HepG2 (cell line): ENCODE results near the gene SF3B2. TPM values are rescaled to one million over a fixed set of nuclear protein-coding genes. Genes with fewer than 3 reads are reported as not detected.

ENCODE experiments used
- ARNT2 ChIP-seq: sonication (generic); formaldehyde crosslinking; IDR thresholded peaks from 2 replicates; pipeline ENCODE4 v1.8.0; 2022; ENCODE audit warnings: mild to moderate bottlenecking, low read depth, missing genetic modification reagents, moderate library complexity
- ATF1 ChIP-seq: IDR thresholded peaks from 2 replicates; pipeline ENCODE4 v1.6.1; 2016; ENCODE audit warnings: mild to moderate bottlenecking, control low read depth
- GATAD2A ChIP-seq: IDR thresholded peaks from 2 replicates; pipeline ENCODE4 v1.6.1; 2016
- MYNN ChIP-seq: sonication (generic); formaldehyde crosslinking; IDR thresholded peaks from 2 replicates; pipeline ENCODE4 v1.4.0; 2020; ENCODE audit warnings: mild to moderate bottlenecking, low read depth, missing genetic modification reagents
- NFIC ChIP-seq: IDR thresholded peaks from 2 replicates; pipeline ENCODE4 v1.6.1; 2012; ENCODE audit warnings: mild to moderate bottlenecking, low read length, inconsistent platforms
- SETDB1 ChIP-seq: sonication (generic); formaldehyde crosslinking; IDR thresholded peaks from 2 replicates; pipeline ENCODE4 v1.5.1; 2020; ENCODE audit warnings: missing genetic modification reagents, mild to moderate bottlenecking, borderline replicate concordance
- SMAD1 ChIP-seq: sonication (generic); formaldehyde crosslinking; IDR thresholded peaks from 2 replicates; pipeline ENCODE4 v1.4.0; 2020; ENCODE audit warnings: missing genetic modification reagents, low read depth, mild to moderate bottlenecking, borderline replicate concordance
- SP140L ChIP-seq: sonication (generic); formaldehyde crosslinking; IDR thresholded peaks from 2 replicates; pipeline ENCODE4 v1.4.0; 2020; ENCODE audit warnings: missing genetic modification reagents, borderline replicate concordance
- TCF7 ChIP-seq: sonication (generic); IDR thresholded peaks from 2 replicates; pipeline ENCODE4 v1.6.1; 2016; ENCODE audit warnings: antibody characterized with exemption, low read depth
- TOE1 ChIP-seq: sonication (generic); formaldehyde crosslinking; IDR thresholded peaks from 2 replicates; pipeline ENCODE4 v1.4.0; 2020; ENCODE audit warnings: mild to moderate bottlenecking, missing genetic modification reagents
- ZFP1 ChIP-seq: IDR thresholded peaks from 2 replicates; pipeline ENCODE4 v1.6.1; 2016
- ZNF138 ChIP-seq: sonication (generic); formaldehyde crosslinking; IDR thresholded peaks from 2 replicates; pipeline ENCODE4 v1.5.0; 2020; ENCODE audit warnings: mild to moderate bottlenecking, low read depth, missing genetic modification reagents
- ZNF230 ChIP-seq: sonication (generic); formaldehyde crosslinking; IDR thresholded peaks from 2 replicates; pipeline ENCODE4 v1.4.0; 2020; ENCODE audit warnings: mild to moderate bottlenecking, missing genetic modification reagents
- ZNF234 ChIP-seq: sonication (generic); formaldehyde crosslinking; conservative IDR thresholded peaks from 2 replicates; pipeline ENCODE4 v1.5.1; 2020; ENCODE audit warnings: mild to moderate bottlenecking, missing genetic modification reagents
- ZNF331 ChIP-seq: sonication (generic); formaldehyde crosslinking; IDR thresholded peaks from 2 replicates; pipeline ENCODE4 v1.4.0; 2020; ENCODE audit warnings: missing genetic modification reagents
- ZNF44 ChIP-seq: sonication (generic); formaldehyde crosslinking; IDR thresholded peaks from 2 replicates; pipeline ENCODE4 v1.5.1; 2020; ENCODE audit warnings: mild to moderate bottlenecking, missing genetic modification reagents
- ZNF772 ChIP-seq: sonication (generic); formaldehyde crosslinking; IDR thresholded peaks from 2 replicates; pipeline ENCODE4 v1.5.0; 2020; ENCODE audit warnings: mild to moderate bottlenecking, missing genetic modification reagents
- polyA plus RNA-seq, 8 experiments: library from polyadenylated mRNA; depleted of rRNA in 3 of 8; stranded (reverse) in 7 of 8; unstranded in 1 of 8; fragments of >200 nt; fragmentation: Illumina TruSeq in 4 of 8; extraction: Trizol in 4 of 8; gene quantifications; 2 replicates each; pipeline versions ENCODE4 v1.2.1 to v1.2.3, GENCODE V29; 2011 to 2016; ENCODE audit warnings: low read depth in 4 of 8, missing spikeins in 1 of 8, mixed read lengths in 1 of 8; ENCODE audit not compliant: insufficient read depth in 1 of 8
- total RNA-seq, 5 experiments: library from RNA; depleted of rRNA; stranded (reverse); fragments of >200 nt; fragmentation: Illumina TruSeq; extraction: Trizol; gene quantifications; 2 replicates each; pipeline ENCODE4 v1.2.3, GENCODE V29; 2016; ENCODE audit warnings: low read depth in 1 of 5
- TF ChIP-seq, protein P1 (sequence below): sonication (generic); formaldehyde crosslinking; IDR thresholded peaks from 2 replicates; pipeline ENCODE4 v1.4.0; 2020; ENCODE audit warnings: mild to moderate bottlenecking, missing genetic modification reagents, borderline replicate concordance
- TF ChIP-seq, protein P2 (sequence below): sonication (generic); formaldehyde crosslinking; IDR thresholded peaks from 2 replicates; pipeline ENCODE4 v1.5.0; 2020; ENCODE audit warnings: missing genetic modification reagents
- TF ChIP-seq, protein P3 (sequence below): sonication (generic); formaldehyde crosslinking; IDR thresholded peaks from 2 replicates; pipeline ENCODE4 v1.4.0; 2020; ENCODE audit warnings: missing genetic modification reagents
- TF ChIP-seq, protein P4 (sequence below): sonication (generic); formaldehyde crosslinking; IDR thresholded peaks from 2 replicates; pipeline ENCODE4 v1.5.1; 2020; ENCODE audit warnings: mild to moderate bottlenecking, missing genetic modification reagents, moderate library complexity
- TF ChIP-seq, protein P5 (sequence below): sonication (generic); formaldehyde crosslinking; IDR thresholded peaks from 2 replicates; pipeline ENCODE4 v1.5.0; 2020; ENCODE audit warnings: mild to moderate bottlenecking, low read depth, missing genetic modification reagents, borderline replicate concordance

Gene SF3B2
- total and polyA plus RNA-seq, 2 of the 13 experiments (the other 11 are each of a cell fraction or from before 2014, with no cell fraction given), result 70.4 to 153 TPM

DNA sequence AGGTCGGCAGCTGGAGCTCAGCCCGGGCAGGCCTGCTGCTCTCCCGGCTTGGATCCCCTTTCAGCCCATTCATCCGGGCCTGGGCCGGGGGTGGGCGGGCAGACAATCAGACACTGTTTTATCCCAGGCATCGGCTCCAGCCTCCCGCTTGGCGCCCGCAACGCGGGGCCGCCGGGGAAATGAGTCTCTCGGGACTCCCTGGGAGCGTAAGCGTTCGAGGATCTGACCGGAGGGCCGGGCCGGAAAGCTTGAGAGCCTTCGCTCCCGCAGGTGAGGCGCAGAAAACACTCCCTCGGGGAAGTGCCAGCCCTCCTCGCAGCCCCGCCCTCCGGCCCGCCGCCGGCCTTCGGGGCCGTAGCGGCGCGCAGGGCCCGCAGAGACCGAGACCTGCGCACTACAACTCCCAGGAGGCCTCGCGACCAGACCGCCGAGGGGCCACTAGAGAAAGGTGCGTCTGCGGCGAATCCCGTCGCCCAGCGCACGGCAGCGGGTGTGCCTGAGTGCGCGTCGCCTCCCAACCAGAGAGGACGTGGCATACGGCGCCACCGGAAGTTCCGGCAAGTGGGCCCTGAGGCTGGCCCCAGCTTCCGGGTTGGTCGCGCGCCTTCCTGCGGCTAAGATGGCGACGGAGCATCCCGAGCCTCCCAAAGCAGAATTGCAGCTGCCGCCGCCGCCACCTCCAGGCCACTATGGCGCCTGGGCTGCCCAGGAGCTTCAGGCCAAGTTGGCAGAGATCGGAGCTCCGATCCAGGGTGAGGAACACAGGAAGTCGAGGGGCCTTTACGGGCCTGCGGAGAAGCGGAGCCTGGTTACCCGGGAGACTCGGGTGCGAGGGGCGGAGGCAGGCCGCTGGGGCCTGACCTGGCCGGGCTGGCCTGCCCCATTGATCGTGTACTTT lies at the start of gene SF3B2 (continued):
- TF ChIP-seq, protein P1, sequence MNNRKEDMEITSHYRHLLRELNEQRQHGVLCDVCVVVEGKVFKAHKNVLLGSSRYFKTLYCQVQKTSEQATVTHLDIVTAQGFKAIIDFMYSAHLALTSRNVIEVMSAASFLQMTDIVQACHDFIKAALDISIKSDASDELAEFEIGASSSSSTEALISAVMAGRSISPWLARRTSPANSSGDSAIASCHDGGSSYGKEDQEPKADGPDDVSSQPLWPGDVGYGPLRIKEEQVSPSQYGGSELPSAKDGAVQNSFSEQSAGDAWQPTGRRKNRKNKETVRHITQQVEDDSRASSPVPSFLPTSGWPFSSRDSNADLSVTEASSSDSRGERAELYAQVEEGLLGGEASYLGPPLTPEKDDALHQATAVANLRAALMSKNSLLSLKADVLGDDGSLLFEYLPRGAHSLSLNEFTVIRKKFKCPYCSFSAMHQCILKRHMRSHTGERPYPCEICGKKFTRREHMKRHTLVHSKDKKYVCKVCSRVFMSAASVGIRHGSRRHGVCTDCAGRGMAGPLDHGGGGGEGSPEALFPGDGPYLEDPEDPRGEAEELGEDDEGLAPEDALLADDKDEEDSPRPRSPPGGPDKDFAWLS, result no peak
- peak; percentile 66; the same call in 1 of the 2 replicates for TF ChIP-seq ZNF44 (CRISPR knock-in tag)
- peak; percentile 83 for TF ChIP-seq ATF1 (CRISPR knock-in tag)
- peak; percentile 60; the same call in 1 of the 2 replicates for TF ChIP-seq SP140L
- TF ChIP-seq, protein P2, sequence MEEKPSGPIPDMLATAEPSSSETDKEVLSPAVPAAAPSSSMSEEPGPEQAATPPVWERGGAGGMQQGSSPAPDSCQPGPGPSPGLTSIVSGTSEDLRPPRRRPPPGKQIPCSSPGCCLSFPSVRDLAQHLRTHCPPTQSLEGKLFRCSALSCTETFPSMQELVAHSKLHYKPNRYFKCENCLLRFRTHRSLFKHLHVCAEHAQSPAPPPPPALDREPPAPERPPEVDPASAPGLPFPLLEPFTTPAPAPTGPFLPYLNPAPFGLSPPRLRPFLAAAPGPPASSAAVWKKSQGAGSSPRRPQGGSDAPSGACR (CRISPR knock-in tag), result peak; percentile 88
- peak; percentile 49; the same call in 1 of the 2 replicates for TF ChIP-seq ZNF331 (CRISPR knock-in tag)
- TF ChIP-seq, protein P3, sequence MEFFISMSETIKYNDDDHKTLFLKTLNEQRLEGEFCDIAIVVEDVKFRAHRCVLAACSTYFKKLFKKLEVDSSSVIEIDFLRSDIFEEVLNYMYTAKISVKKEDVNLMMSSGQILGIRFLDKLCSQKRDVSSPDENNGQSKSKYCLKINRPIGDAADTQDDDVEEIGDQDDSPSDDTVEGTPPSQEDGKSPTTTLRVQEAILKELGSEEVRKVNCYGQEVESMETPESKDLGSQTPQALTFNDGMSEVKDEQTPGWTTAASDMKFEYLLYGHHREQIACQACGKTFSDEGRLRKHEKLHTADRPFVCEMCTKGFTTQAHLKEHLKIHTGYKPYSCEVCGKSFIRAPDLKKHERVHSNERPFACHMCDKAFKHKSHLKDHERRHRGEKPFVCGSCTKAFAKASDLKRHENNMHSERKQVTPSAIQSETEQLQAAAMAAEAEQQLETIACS (CRISPR knock-in tag), result peak; percentile 84
- TF ChIP-seq ZFP1 (CRISPR knock-in tag), result peak; percentile 87; the same call in 1 of the 2 replicates
- TF ChIP-seq, protein P4, sequence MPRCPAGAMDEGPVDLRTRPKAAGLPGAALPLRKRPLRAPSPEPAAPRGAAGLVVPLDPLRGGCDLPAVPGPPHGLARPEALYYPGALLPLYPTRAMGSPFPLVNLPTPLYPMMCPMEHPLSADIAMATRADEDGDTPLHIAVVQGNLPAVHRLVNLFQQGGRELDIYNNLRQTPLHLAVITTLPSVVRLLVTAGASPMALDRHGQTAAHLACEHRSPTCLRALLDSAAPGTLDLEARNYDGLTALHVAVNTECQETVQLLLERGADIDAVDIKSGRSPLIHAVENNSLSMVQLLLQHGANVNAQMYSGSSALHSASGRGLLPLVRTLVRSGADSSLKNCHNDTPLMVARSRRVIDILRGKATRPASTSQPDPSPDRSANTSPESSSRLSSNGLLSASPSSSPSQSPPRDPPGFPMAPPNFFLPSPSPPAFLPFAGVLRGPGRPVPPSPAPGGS (CRISPR knock-in tag), result peak; percentile 39
- no peak for TF ChIP-seq SETDB1 (CRISPR knock-in tag)
- no peak for TF ChIP-seq ZNF234
- no peak; the same call in 1 of the 2 replicates for TF ChIP-seq MYNN
- TF ChIP-seq SMAD1 (CRISPR knock-in tag), result peak; percentile 88; the same call in 1 of the 2 replicates
- TF ChIP-seq ARNT2 (CRISPR knock-in tag), result peak; percentile 78
- TF ChIP-seq NFIC, result no peak
- 0 out of 2 replicates have a peak, but pooled peaks have one; percentile 40 for TF ChIP-seq ZNF138 (CRISPR knock-in tag)
- peak; percentile 69; the same call in 1 of the 2 replicates for TF ChIP-seq TOE1 (CRISPR knock-in tag)
- peak; percentile 93 for TF ChIP-seq ZNF230 (CRISPR knock-in tag)
- no peak for TF ChIP-seq TCF7
- no peak; the same call in 1 of the 2 replicates for TF ChIP-seq GATAD2A (CRISPR knock-in tag)
- TF ChIP-seq, protein P5, sequence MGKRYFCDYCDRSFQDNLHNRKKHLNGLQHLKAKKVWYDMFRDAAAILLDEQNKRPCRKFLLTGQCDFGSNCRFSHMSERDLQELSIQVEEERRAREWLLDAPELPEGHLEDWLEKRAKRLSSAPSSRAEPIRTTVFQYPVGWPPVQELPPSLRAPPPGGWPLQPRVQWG, result no peak
- TF ChIP-seq ZNF772 (CRISPR knock-in tag), result peak; percentile 87
